ENCODE measurements around the gene GALK1.
"Not testable (repeated sequence)": the region's sequence is repeated elsewhere in the genome, so short reads cannot be mapped to it uniquely, and the experiment has no call there.

The GALK1 gene

GRCh38 chr17:75783069-75783783, 18.2 kb upstream of the GALK1 start:
- H3K4me3 ChIP-seq (ENCODE audit: low read length), result peak overlapping the region; percentile 2
- H3K9me3 ChIP-seq (replicated peaks; ENCODE audit: low read length), result no peaks in the 10 kb centered on the region
- H3K4me2 ChIP-seq (ENCODE audit: low read length), result peak overlapping the region; percentile 87
- H3K36me3 ChIP-seq (ENCODE audit: insufficient read depth, low read length), result peaks cover 8% of the 10 kb centered on the region
- H3K4me1 ChIP-seq (ENCODE audit: control insufficient read depth, insufficient read depth, low read length), result peaks cover 37% of the 10 kb centered on the region
- no peaks in the 10 kb centered on the region for H3K27me3 ChIP-seq (ENCODE audit: control insufficient read depth, insufficient read depth, low read length)
- peak overlapping the region; percentile 92 for H3K9ac ChIP-seq (ENCODE audit: low read depth, low read length)

DNA sequence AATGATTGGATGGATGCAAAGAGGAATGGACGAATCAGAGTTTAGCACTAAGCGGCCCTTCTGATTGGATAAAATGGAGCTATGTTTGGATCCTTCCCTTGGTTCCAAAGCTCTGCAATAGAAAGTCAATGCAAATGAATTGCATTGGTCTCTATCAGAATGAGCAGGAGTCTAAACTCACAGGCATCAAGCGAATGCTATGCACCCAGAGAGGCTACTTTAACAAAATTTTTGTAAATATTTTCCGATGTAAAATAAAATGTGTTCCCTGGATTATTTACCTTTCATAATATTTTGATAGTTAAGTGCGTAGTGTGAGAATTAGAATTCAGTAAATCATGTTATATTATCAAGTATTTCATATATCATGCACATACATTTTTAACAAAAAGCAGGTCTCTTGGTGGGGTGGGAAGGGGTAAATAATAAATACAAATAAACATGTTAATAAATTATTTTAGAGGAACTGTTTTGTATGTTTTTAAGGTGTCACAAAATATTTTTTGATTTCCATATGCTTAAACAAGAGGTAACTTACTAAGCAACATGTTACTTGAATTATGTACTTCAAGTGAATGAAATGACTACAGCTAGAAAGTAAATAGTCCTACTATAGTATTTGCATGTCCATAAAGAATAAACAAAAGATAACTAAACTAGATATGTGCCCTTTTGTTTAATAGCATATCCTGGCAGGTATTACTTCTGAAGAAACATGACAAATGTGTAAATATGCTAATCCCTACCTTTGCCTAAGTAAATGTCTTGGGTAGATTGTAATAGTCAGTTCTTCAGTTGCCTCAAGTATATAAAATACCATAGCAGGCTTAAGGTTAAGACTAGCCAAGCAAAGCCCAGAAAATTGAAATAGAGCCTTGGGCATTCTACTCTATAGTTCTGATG, 15.2 kb upstream of the GALK1 start:
- H3K36me3 ChIP-seq (ENCODE audit: insufficient read depth, low read length), result peaks cover 30% of the 10 kb centered on the region

DNA sequence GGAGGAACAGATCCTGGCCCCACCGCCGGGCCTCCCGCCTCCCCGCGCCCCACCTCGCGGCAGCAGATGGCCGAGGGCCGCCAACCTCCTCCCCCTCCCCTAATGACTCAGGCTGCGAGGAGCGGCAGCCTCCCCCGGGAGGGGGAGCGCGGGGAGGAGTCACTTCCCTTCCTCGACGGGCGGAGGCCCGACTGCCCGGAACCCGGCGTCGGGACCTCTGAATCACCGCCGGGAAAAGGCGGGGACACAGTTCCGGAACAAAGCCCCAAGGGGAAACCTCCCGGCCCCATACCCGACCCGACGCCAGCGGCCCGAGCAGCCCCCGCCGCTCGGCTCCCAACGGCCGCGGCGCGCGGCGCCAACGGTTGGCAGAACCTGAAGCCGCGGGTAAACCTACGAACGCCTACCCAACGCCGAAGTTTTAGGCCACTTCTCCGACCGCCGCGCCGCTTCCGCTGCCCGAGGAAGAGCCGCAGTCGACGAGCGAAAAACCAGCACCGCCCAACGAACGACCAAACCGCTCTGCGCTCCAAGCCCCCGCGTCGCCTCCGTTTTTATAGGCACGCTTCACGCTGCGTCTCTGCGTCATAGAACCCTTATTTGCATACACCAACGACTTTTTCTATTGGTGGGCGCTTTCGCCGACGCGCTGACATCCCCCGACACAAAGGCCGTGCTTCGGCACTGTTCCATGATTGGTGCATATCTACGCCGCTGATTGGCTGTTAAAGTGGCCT, 14.4 kb upstream of the GALK1 start:
- Histone ChIP-seq H3K4me2 (ENCODE audit: low read length) (peak overlapping the region; percentile 84), H3K9me3 (replicated peaks; ENCODE audit: low read length) (no peaks in the 10 kb centered on the region), H3K9ac (ENCODE audit: low read depth, low read length) (peak overlapping the region; percentile 98), H3K4me1 (ENCODE audit: control insufficient read depth, insufficient read depth, low read length) (peaks cover 26% of the 10 kb centered on the region), H3K4me3 (ENCODE audit: low read length) (peak overlapping the region; percentile 81), H3K27me3 (ENCODE audit: control insufficient read depth, insufficient read depth, low read length) (no peaks in the 10 kb centered on the region), H3K36me3 (ENCODE audit: insufficient read depth, low read length) (peaks cover 30% of the 10 kb centered on the region)

More for the DNA sequence above, 15.2 kb upstream of the GALK1 start:
- peak overlapping the region; percentile 45 for H3K4me2 ChIP-seq (ENCODE audit: low read length)
- H3K9me3 ChIP-seq (replicated peaks; ENCODE audit: low read length), result no peaks in the 10 kb centered on the region
- peaks cover 29% of the 10 kb centered on the region for H3K4me1 ChIP-seq (ENCODE audit: control insufficient read depth, insufficient read depth, low read length)
- H3K9ac ChIP-seq (ENCODE audit: low read depth, low read length), result no peak overlapping the region
- H3K27me3 ChIP-seq (ENCODE audit: control insufficient read depth, insufficient read depth, low read length), result no peaks in the 10 kb centered on the region
- H3K4me3 ChIP-seq (ENCODE audit: low read length), result no peak overlapping the region

- Histone ChIP-seq H3K9me3 (replicated peaks; ENCODE audit: low read length) (no peaks in the 10 kb centered on the region), H3K36me3 (ENCODE audit: insufficient read depth, low read length) (peaks cover 30% of the 10 kb centered on the region), H3K4me1 (ENCODE audit: control insufficient read depth, insufficient read depth, low read length) (peaks cover 21% of the 10 kb centered on the region), H3K4me2 (ENCODE audit: low read length) (peak overlapping the region; percentile 84), H3K4me3 (ENCODE audit: low read length) (peak overlapping the region; percentile 81), H3K27me3 (ENCODE audit: control insufficient read depth, insufficient read depth, low read length) (no peaks in the 10 kb centered on the region), H3K9ac (ENCODE audit: low read depth, low read length) (peak overlapping the region; percentile 98)
Measured at GRCh38 chr17:75778861-75779249, 13.9 kb upstream of the GALK1 start.

GRCh38 chr17:75778066-75778860, 13.3 kb upstream of the GALK1 start:
- not testable (repeated sequence) for H3K9me3 ChIP-seq (replicated peaks; ENCODE audit: low read length); H3K27me3 ChIP-seq (ENCODE audit: control insufficient read depth, insufficient read depth, low read length)
- Histone ChIP-seq H3K9ac (ENCODE audit: low read depth, low read length) (peak overlapping the region; percentile 98), H3K4me1 (ENCODE audit: control insufficient read depth, insufficient read depth, low read length) (peaks cover 16% of the 10 kb centered on the region), H3K36me3 (ENCODE audit: insufficient read depth, low read length) (peaks cover 30% of the 10 kb centered on the region), H3K4me2 (ENCODE audit: low read length) (peak overlapping the region; percentile 84), H3K4me3 (ENCODE audit: low read length) (peak overlapping the region; percentile 81)

DNA sequence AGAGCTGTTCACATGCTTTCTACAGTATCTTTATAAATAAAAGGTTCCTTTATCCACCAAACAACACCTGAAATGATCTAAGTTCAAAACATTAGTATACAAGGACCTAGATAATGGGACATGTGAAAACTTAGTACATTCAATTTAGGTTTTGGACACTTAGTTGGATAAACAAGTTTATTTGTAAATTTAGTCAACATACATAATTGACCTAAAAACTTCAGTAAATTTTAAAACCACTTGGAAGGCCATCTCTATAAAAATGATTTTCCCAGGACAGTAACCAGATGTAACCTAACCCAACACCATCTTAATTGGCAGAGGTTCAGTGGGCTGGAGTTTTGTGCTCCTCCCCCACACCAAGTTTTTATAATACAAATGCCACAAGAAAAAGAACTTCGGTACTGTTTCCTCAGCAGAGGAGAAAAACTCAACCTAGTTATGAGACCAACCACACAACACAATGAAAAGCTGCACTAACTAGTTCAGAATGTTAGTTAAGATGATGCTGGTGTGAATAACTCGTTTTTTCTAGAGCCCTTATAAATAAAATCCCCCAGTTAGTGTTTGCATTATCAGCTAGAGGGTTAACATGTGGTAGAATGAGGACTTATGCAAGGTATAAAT, 12.4 kb upstream of the GALK1 start:
- Histone ChIP-seq H3K4me3 (ENCODE audit: low read length) (peak overlapping the region; percentile 81), H3K36me3 (ENCODE audit: insufficient read depth, low read length) (peaks cover 30% of the 10 kb centered on the region), H3K27me3 (ENCODE audit: control insufficient read depth, insufficient read depth, low read length) (no peaks in the 10 kb centered on the region), H3K4me1 (ENCODE audit: control insufficient read depth, insufficient read depth, low read length) (peaks cover 12% of the 10 kb centered on the region), H3K9ac (ENCODE audit: low read depth, low read length) (peak overlapping the region; percentile 98), H3K4me2 (ENCODE audit: low read length) (peak overlapping the region; percentile 84), H3K9me3 (replicated peaks; ENCODE audit: low read length) (no peaks in the 10 kb centered on the region)

- no peaks in the 10 kb centered on the region for H3K27me3 ChIP-seq (ENCODE audit: control insufficient read depth, insufficient read depth, low read length)
Measured at GRCh38 chr17:75776386-75777295, 11.6 kb upstream of the GALK1 start.

DNA sequence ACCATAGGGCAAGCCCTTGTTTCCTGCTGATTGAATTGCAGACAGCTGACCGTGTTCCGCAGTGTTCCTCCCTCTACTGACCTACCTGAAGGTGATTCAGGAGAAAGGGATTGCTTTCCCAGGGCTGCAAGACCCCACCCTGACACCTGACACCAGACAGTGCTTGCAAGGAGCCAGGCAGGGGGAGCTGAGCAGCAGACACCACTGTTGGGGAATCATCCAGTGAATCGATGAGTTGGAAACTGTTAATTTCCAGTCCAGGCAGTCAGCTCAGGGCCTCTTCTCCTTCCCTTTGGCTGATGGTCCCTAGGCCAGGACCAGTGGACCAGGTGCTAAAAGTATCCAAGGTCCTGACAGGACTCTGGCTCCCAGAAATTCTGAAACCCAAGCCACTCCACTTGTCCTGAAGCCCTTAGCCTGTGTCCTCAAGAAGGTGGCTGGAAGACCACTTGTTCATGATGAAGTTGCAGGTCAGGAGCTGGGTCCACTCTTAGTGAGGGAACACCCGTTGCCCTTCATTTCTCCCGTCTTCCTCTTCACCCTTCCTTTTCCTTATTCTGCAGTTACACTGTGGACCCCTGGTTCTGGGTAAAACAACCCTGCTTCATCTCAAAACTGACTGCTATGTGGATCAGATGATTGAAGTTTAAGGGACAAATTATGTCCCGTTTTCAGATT, 10.1 kb upstream of the GALK1 start:
- H3K4me2 ChIP-seq (ENCODE audit: low read length), result no peak overlapping the region
- no peak overlapping the region for H3K4me3 ChIP-seq (ENCODE audit: low read length)
- peaks cover 30% of the 10 kb centered on the region for H3K36me3 ChIP-seq (ENCODE audit: insufficient read depth, low read length)
- no peaks in the 10 kb centered on the region for H3K9me3 ChIP-seq (replicated peaks; ENCODE audit: low read length)
- H3K27me3 ChIP-seq (ENCODE audit: control insufficient read depth, insufficient read depth, low read length), result no peaks in the 10 kb centered on the region
- peaks cover 12% of the 10 kb centered on the region for H3K4me1 ChIP-seq (ENCODE audit: control insufficient read depth, insufficient read depth, low read length)
- H3K9ac ChIP-seq (ENCODE audit: low read depth, low read length), result no peak overlapping the region

More at GRCh38 chr17:75776386-75777295, 11.6 kb upstream of the GALK1 start:
- no peaks in the 10 kb centered on the region for H3K9me3 ChIP-seq (replicated peaks; ENCODE audit: low read length)
- peak overlapping the region; percentile 84 for H3K4me2 ChIP-seq (ENCODE audit: low read length)
- H3K9ac ChIP-seq (ENCODE audit: low read depth, low read length), result peak overlapping the region; percentile 98
- peaks cover 12% of the 10 kb centered on the region for H3K4me1 ChIP-seq (ENCODE audit: control insufficient read depth, insufficient read depth, low read length)
- peaks cover 30% of the 10 kb centered on the region for H3K36me3 ChIP-seq (ENCODE audit: insufficient read depth, low read length)
- H3K4me3 ChIP-seq (ENCODE audit: low read length), result peak overlapping the region; percentile 81

DNA sequence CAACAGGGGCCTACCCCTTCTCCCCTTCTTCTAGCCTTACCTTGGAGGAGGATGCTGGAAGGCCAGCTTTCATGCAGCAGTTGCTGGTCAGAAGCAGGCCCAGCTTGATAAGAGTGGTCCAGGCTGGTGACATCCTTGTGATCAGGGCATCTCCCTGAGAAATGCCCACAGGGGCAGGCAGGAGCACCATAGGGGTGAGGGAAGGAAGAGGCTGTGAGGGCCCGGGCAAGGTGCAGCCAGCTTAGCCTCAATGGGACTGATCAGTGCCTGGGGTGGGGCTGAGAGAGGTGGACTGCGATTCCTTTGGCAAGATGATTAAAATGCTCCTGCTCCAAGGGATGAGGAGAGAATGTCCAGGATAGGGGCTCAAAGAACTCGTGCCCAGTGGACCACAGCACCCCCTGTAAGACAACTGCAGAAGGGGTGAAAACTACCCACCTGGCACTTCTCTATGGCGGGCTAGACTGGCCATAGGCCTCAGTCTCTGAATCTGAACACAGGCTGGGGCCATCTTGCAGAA, 9.5 kb upstream of the GALK1 start:
- H3K4me3 ChIP-seq (ENCODE audit: low read length), result no peak overlapping the region
- no peaks in the 10 kb centered on the region for H3K9me3 ChIP-seq (replicated peaks; ENCODE audit: low read length)
- no peak overlapping the region for H3K4me2 ChIP-seq (ENCODE audit: low read length)
- H3K9ac ChIP-seq (ENCODE audit: low read depth, low read length), result no peak overlapping the region
- H3K27me3 ChIP-seq (ENCODE audit: control insufficient read depth, insufficient read depth, low read length), result no peaks in the 10 kb centered on the region
- H3K36me3 ChIP-seq (ENCODE audit: insufficient read depth, low read length), result peaks cover 30% of the 10 kb centered on the region
- H3K4me1 ChIP-seq (ENCODE audit: control insufficient read depth, insufficient read depth, low read length), result peaks cover 12% of the 10 kb centered on the region
